K562 (cell line): ENCODE data around the gene RNF32. TPM values are rescaled to one million over a fixed set of nuclear protein-coding genes. Genes with fewer than 3 reads are reported as not detected.

Experiments used
- HINFP ChIP-seq: fragments of 450-650 bp; conservative IDR thresholded peaks from 2 replicates; pipeline ENCODE4 v1.6.1; 2016; ENCODE audit warnings: missing genetic modification characterization, low read depth, mild to moderate bottlenecking, control low read depth, missing compliant biosample characterization
- HLTF ChIP-seq: fragments of 450-650 bp; IDR thresholded peaks from 2 replicates; pipeline ENCODE4 v1.6.1; 2016
- L3MBTL2 ChIP-seq: fragments of 450-650 bp; IDR thresholded peaks from 2 replicates; pipeline ENCODE4 v1.6.1; 2016; ENCODE audit warnings: mild to moderate bottlenecking, moderate library complexity
- MED1 ChIP-seq: sonication (generic); formaldehyde crosslinking; IDR thresholded peaks from 2 replicates; pipeline ENCODE4 v1.8.1; 2023; ENCODE audit warnings: missing genetic modification reagents, borderline replicate concordance
- MYNN ChIP-seq, 2 experiments: sonication (generic); formaldehyde crosslinking in 1 of 2; IDR thresholded peaks; 2 replicates each; pipeline versions ENCODE4 v1.5.0 to v1.6.1; 2016 to 2020; ENCODE audit warnings: antibody characterized with exemption in 1 of 2, missing genetic modification reagents in 1 of 2
- TAF9B ChIP-seq: fragments of 450-650 bp; IDR thresholded peaks from 2 replicates; pipeline ENCODE4 v1.6.1; 2018; ENCODE audit warnings: mild to moderate bottlenecking; ENCODE audit not compliant: partially characterized antibody
- THRAP3 ChIP-seq: fragments of 450-650 bp; IDR thresholded peaks from 2 replicates; pipeline ENCODE4 v1.6.1; 2016; ENCODE audit warnings: mild to moderate bottlenecking, inconsistent platforms, borderline replicate concordance
- ZKSCAN8 ChIP-seq: fragments of 200-800 bp; sonication (Bioruptor generic); IDR thresholded peaks from 2 replicates; pipeline ENCODE4 v1.6.1; 2016; ENCODE audit warnings: missing genetic modification characterization, missing compliant biosample characterization
- ZNF407 ChIP-seq: fragments of 450-650 bp; IDR thresholded peaks from 2 replicates; pipeline ENCODE4 v1.6.1; 2016; ENCODE audit warnings: low read depth
- ZNF75A ChIP-seq: fragments of 450-650 bp; formaldehyde crosslinking; IDR thresholded peaks from 2 replicates; pipeline ENCODE4 v1.4.0; 2020; ENCODE audit warnings: mild to moderate bottlenecking
- polyA plus RNA-seq, 8 experiments: library from polyadenylated mRNA; depleted of rRNA in 4 of 8; stranded (reverse) in 5 of 8; unstranded in 3 of 8; fragments of >200 nt; fragmentation: Nextera tagmentation in 2 of 8; fragmentation: Illumina TruSeq in 1 of 8; extraction: Ambion mirVana in 2 of 8; extraction: Trizol in 1 of 8; gene quantifications; 2 replicates each; pipeline versions ENCODE4 v1.2.1 to v1.2.3, GENCODE V29; 2011 to 2014; ENCODE audit warnings: inconsistent platforms in 1 of 8, missing spikeins in 1 of 8
- total RNA-seq, 7 experiments: library from RNA; depleted of rRNA in 6 of 7; stranded (reverse); fragments of >200 nt in 6 of 7; fragmentation: Illumina TruSeq in 2 of 7; extraction: Trizol in 2 of 7; gene quantifications; 2 replicates each; pipeline versions ENCODE4 v1.2.1 to v1.2.3, GENCODE V29; 2011 to 2021; ENCODE audit warnings: low replicate concordance in 1 of 7
- TF ChIP-seq, protein P1 (sequence below): IDR thresholded peaks from 2 replicates; pipeline ENCODE4 v1.6.1; 2014; ENCODE audit warnings: antibody characterized with exemption
- TF ChIP-seq, protein P2 (sequence below): sonication (generic); formaldehyde crosslinking; IDR thresholded peaks from 2 replicates; pipeline ENCODE4 v1.9.0; 2022; ENCODE audit warnings: mild to moderate bottlenecking, missing genetic modification reagents
- TF ChIP-seq, protein P3 (sequence below): fragments of 250-450 bp; sonication (Bioruptor Pico); IDR thresholded peaks from 2 replicates; pipeline ENCODE4 v1.8.0; 2022; ENCODE audit warnings: moderate library complexity, mild to moderate bottlenecking, inconsistent platforms
- TF ChIP-seq, protein P4 (sequence below): fragments of 250-450 bp; sonication (Bioruptor Pico); IDR thresholded peaks from 2 replicates; pipeline ENCODE4 v1.6.1; 2021; ENCODE audit warnings: mild to moderate bottlenecking

Gene RNF32
- total and polyA plus RNA-seq, 9 of the 15 experiments (the other 6 are each of a cell fraction or from before 2014, with no cell fraction given): 2.6 to 7.0 (median 4.6) TPM

GRCh38 chr7:156640949-156641485, 443 bp downstream of the RNF32 start (continued):
- TF ChIP-seq, protein P1, sequence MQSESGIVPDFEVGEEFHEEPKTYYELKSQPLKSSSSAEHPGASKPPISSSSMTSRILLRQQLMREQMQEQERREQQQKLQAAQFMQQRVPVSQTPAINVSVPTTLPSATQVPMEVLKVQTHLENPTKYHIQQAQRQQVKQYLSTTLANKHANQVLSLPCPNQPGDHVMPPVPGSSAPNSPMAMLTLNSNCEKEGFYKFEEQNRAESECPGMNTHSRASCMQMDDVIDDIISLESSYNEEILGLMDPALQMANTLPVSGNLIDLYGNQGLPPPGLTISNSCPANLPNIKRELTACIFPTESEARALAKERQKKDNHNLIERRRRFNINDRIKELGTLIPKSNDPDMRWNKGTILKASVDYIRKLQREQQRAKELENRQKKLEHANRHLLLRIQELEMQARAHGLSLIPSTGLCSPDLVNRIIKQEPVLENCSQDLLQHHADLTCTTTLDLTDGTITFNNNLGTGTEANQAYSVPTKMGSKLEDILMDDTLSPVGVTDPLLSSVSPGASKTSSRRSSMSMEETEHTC: no peak
- TF ChIP-seq ZKSCAN8 (CRISPR knock-in tag) (no peak), HLTF (no peak), THRAP3 (no peak), MYNN (IDR thresholded peaks at IDR 0.05) (no peak), MYNN (CRISPR knock-in tag; IDR thresholded peaks at IDR 0.05) (no peak), HINFP (no peak), ZNF407 (no peak), MED1 (no peak), L3MBTL2 (no peak), TAF9B (no peak), ZNF75A (no peak)
- TF ChIP-seq, protein P2, sequence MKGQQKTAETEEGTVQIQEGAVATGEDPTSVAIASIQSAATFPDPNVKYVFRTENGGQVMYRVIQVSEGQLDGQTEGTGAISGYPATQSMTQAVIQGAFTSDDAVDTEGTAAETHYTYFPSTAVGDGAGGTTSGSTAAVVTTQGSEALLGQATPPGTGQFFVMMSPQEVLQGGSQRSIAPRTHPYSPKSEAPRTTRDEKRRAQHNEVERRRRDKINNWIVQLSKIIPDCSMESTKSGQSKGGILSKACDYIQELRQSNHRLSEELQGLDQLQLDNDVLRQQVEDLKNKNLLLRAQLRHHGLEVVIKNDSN (CRISPR knock-in tag): no peak
- TF ChIP-seq, protein P3, sequence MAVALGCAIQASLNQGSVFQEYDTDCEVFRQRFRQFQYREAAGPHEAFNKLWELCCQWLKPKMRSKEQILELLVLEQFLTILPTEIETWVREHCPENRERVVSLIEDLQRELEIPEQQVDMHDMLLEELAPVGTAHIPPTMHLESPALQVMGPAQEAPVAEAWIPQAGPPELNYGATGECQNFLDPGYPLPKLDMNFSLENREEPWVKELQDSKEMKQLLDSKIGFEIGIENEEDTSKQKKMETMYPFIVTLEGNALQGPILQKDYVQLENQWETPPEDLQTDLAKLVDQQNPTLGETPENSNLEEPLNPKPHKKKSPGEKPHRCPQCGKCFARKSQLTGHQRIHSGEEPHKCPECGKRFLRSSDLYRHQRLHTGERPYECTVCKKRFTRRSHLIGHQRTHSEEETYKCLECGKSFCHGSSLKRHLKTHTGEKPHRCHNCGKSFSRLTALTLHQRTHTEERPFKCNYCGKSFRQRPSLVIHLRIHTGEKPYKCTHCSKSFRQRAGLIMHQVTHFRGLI (CRISPR knock-in tag): no peak
- TF ChIP-seq, protein P4, sequence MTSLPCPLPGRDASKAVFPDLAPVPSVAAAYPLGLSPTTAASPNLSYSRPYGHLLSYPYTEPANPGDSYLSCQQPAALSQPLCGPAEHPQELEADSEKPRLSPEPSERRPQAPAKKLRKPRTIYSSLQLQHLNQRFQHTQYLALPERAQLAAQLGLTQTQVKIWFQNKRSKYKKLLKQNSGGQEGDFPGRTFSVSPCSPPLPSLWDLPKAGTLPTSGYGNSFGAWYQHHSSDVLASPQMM (CRISPR knock-in tag): no peak
